Astrocyte of the spinal cord (primary cell): ENCODE results near the gene GPSM3.
A peak's percentile ranks its signal among the peaks of the same experiment; 100 is the strongest.

Source experiments
- DNase-seq: peaks from one replicate; pipeline ENCODE4 v3.0.0; 2011; ENCODE audit warnings: low read depth, low spot score
- H3K4me3 ChIP-seq: 2 replicates; pipeline ENCODE4 v1.5.1; 2011; ENCODE audit warnings: low read depth, mild to moderate bottlenecking, low read length, moderate library complexity
- CTCF ChIP-seq: IDR thresholded peaks from 2 replicates; pipeline ENCODE4 v1.5.1; 2012; ENCODE audit warnings: low read depth, mild to moderate bottlenecking, low read length, inconsistent platforms
- in situ Hi-C: cut with HindIII; loops from 2 replicates; pipeline ENCODE4 v1.10.0; 2017; ENCODE audit warnings: low sequenced_read_pairs

Gene GPSM3

DNA sequence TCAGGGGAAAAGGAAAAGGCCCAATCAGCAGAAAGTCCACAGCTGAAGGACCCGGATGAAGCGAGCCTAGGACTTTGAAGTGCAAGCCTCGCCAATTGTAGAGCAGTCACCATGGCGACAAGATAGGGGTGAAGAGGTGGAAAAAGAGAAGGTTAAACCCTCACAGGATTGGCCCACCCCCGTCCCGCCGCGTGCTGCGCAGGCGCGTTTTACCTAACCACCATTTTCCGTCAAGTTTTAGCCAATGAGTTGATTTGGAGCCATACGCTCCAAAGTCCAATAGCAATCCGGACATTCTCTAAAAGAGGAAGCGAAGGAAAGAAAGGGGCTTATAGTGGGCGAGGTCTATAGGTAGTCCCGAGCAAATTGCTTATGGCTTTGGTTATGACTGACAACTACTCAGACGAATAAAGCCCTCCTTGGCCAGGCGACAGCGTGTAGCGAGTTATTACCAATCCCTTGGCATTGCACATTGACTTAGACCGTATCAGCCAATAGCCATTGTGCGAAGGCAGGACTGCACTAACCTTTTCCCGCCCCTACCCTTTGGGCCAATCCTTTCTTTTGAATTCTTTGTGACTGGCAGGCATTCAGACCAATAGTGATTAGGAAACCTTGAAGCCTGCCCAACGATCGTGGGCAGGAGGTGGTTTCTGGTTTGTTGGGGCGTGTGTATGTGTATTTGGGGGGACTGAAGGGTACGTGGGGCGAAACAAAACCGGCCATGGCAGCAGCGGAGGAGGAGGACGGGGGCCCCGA, 14.5 kb downstream of the GPSM3 start, which contains the start of gene RNF5:
TSS of gene RNF5 (plus strand) at position 618 of the 759 bp plus-strand sequence. CDS start at position 725, 107 bp downstream.
- in situ Hi-C loops = no loop called here
- DNase-seq = peak; percentile 100
- no peak for TF ChIP-seq CTCF
- peak within 1 kb of the TSS; percentile 98 for H3K4me3 ChIP-seq

DNA sequence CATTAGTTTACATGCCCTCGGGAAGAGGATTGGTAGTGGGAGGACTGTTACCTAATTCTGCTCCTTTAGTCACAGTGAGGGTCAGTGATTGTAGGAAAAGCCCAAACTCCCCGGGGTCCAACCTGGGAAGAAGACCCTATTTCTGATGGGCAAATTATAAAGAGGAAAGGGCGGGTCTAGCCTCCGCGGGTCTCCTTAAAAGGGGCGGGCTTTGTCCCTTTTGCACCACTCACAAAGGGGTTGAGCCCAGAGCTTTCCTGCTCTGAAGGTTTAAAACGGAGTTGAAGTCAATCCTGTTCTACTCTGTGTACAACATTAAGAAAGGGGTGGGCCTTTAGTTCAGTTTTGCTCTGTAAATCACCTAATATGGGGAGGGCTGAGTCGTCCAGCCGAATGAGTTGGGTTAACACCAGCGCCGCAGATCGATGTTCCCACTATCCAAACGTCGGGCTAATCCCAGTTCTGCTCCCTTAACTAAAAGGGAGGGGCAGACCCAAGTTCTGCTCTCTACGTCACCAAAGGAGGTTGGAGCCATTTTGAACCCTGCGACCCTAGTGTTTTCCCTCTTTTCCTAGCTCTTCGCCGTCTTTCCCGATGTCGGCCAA, 15.2 kb downstream of the GPSM3 start:
- DNase-seq = no peak
- no peak for TF ChIP-seq CTCF
- H3K4me3 ChIP-seq = peak overlapping the region; percentile 98
- in situ Hi-C loops = no loop called here

GRCh38 chr6:32176476-32177182, 15.8 kb downstream of the GPSM3 start:
- TF ChIP-seq CTCF = no peak
- peak overlapping the region; percentile 98 for H3K4me3 ChIP-seq
- DNase-seq = no peak

GRCh38 chr6:32175711-32176475, 16.6 kb downstream of the GPSM3 start, which contains the start of gene AGPAT1:
Gene AGPAT1, minus strand, starts transcription at chr6:32176084. Its CDS starts 4,588 bp downstream, at chr6:32171496.
- H3K4me3 ChIP-seq = peak within 1 kb of the TSS; percentile 98

More at GRCh38 chr6:32176476-32177182, 15.8 kb downstream of the GPSM3 start:
- in situ Hi-C loops = no loop called here

GRCh38 chr6:32175322-32175710, 17.1 kb downstream of the GPSM3 start:
- TF ChIP-seq CTCF = no peak
- H3K4me3 ChIP-seq = peak overlapping the region; percentile 98
- in situ Hi-C loops = no loop called here
- DNase-seq = no peak

More at GRCh38 chr6:32175711-32176475, 16.6 kb downstream of the GPSM3 start, which contains the start of gene AGPAT1:
- TF ChIP-seq CTCF = no peak
- peak; percentile 97 for DNase-seq
- in situ Hi-C loops = no loop called here

GRCh38 chr6:32174416-32174815, 18.0 kb downstream of the GPSM3 start:
- DNase-seq = no peak
- no peak overlapping the region for H3K4me3 ChIP-seq
- TF ChIP-seq CTCF = no peak
- in situ Hi-C loops = no loop called here
